ENCODE data around the gene PLXNA4.

Gene PLXNA4

GRCh38 chr7:132298790-132299189, 277.5 kb downstream of the PLXNA4 start:
- FAIRE-seq, result no peak

- FAIRE-seq, result no peak
Measured at GRCh38 chr7:132296820-132297219, 279.4 kb downstream of the PLXNA4 start.

GRCh38 chr7:132295175-132295574, 281.1 kb downstream of the PLXNA4 start:
- no peak for FAIRE-seq

GRCh38 chr7:132292803-132293202, 283.5 kb downstream of the PLXNA4 start:
- no peak for FAIRE-seq

- FAIRE-seq, result no peak
Measured at GRCh38 chr7:132291481-132291880, 284.8 kb downstream of the PLXNA4 start.

- FAIRE-seq, result no peak
Measured at GRCh38 chr7:132290021-132290420, 286.2 kb downstream of the PLXNA4 start.

- FAIRE-seq, result no peak
Measured at GRCh38 chr7:132286836-132287235, 289.4 kb downstream of the PLXNA4 start.

- FAIRE-seq, result no peak
Measured at GRCh38 chr7:132280335-132280734, 295.9 kb downstream of the PLXNA4 start.

- no peak for FAIRE-seq
Measured at GRCh38 chr7:132279718-132280117, 296.6 kb downstream of the PLXNA4 start.

- no peak for FAIRE-seq
Measured at GRCh38 chr7:132276976-132277725, 299.1 kb downstream of the PLXNA4 start.

- FAIRE-seq, result no peak
Measured at GRCh38 chr7:132276234-132276630, 300.0 kb downstream of the PLXNA4 start.

- no peak for FAIRE-seq
Measured at GRCh38 chr7:132275416-132276233, 300.6 kb downstream of the PLXNA4 start.

GRCh38 chr7:132272763-132273371, 303.4 kb downstream of the PLXNA4 start:
- FAIRE-seq, result no peak

GRCh38 chr7:132270517-132270916, 305.8 kb downstream of the PLXNA4 start:
- no peak for FAIRE-seq

- FAIRE-seq, result no peak
Measured at GRCh38 chr7:132269718-132270117, 306.6 kb downstream of the PLXNA4 start.

- FAIRE-seq, result no peak
Measured at GRCh38 chr7:132263151-132263550, 313.1 kb downstream of the PLXNA4 start.

- no peak for FAIRE-seq
Measured at GRCh38 chr7:132262160-132262470, 314.2 kb downstream of the PLXNA4 start.

GRCh38 chr7:132261327-132262159, 314.7 kb downstream of the PLXNA4 start:
- FAIRE-seq, result no peak

- no peak for FAIRE-seq
Measured at GRCh38 chr7:132258231-132258630, 318.0 kb downstream of the PLXNA4 start.

- no peak for FAIRE-seq
Measured at GRCh38 chr7:132257253-132257652, 319.0 kb downstream of the PLXNA4 start.

GRCh38 chr7:132256721-132257212, 319.5 kb downstream of the PLXNA4 start:
- no peak for FAIRE-seq

GRCh38 chr7:132255898-132256297, 320.4 kb downstream of the PLXNA4 start:
- FAIRE-seq, result no peak
